ENCODE results near the gene PHACTR1. TPM values are rescaled to one million over a fixed set of nuclear protein-coding genes. Genes with fewer than 3 reads are reported as not detected.

PHACTR1 gene
- total and polyA plus RNA-seq, 2 donors (not counting 1 experiment from before 2014, with no cell fraction given), result 0.60 to 1.2 TPM

DNA sequence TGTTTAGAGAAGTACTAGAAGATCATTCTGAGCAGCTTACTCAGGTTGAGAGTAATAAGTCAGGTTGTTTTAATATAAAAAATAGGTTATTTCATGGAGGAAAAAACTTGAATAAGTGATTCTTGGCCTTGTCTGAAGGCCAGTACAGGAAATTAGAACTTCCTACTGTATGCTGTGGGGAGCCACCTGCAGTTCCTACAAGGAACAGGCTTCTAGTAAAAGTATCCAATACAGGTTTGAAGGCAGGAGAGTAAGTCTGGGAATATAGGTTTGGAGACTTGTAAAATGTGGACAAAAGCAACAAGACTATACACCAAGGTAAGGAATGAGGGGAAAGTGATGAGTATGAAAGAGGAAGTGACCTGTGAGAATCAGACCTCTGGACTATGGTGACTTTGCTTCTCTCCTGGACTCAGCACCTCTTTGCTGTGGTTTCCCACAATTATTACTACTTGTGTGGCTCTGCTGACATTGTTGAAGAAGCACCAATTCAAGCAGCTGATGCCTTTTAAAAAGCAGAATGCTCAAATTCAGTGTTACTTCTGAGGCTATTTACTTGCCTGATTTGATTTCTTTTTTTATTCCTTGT is 333.2 kb downstream of the PHACTR1 start:
- Histone ChIP-seq H3K27ac (ENCODE audit: insufficient read depth, low read length) (no peak overlapping the region), H3K27me3 (ENCODE audit: control insufficient read depth, insufficient read depth, low read length) (no peaks in the 10 kb centered on the region), H3K9me3 (ENCODE audit: control insufficient read depth, insufficient read depth, low read depth, low read length) (no peaks in the 10 kb centered on the region), H4K20me1 (ENCODE audit: control insufficient read depth, extremely low read depth, insufficient read depth, low read length) (no peaks in the 10 kb centered on the region), H3K9ac (ENCODE audit: insufficient read depth, low read length) (no peak overlapping the region), H3K79me2 (ENCODE audit: control insufficient read depth, insufficient read depth, low read length) (no peaks in the 10 kb centered on the region), H2AFZ (ENCODE audit: low read length) (no peak overlapping the region), H3K4me1 (ENCODE audit: control insufficient read depth, extremely low read depth, insufficient read depth, low read length) (no peaks in the 10 kb centered on the region), H3K4me3 (replicated peaks in 1 of 4; ENCODE audit: control extremely low read depth in 1 of 4, insufficient read depth in 1 of 4, low read depth in 3 of 4, low read length in 4 of 4) (no peak overlapping the region), H3K4me2 (ENCODE audit: extremely low read depth, insufficient read depth, low read length) (no peak overlapping the region), H3K36me3 (ENCODE audit: control insufficient read depth, insufficient read depth, low read length) (no peaks in the 10 kb centered on the region)
- TF ChIP-seq EZH2 (IDR thresholded peaks at IDR 0.05; ENCODE audit: low read length, missing control alignments), result no peak
- TF ChIP-seq, protein P1, sequence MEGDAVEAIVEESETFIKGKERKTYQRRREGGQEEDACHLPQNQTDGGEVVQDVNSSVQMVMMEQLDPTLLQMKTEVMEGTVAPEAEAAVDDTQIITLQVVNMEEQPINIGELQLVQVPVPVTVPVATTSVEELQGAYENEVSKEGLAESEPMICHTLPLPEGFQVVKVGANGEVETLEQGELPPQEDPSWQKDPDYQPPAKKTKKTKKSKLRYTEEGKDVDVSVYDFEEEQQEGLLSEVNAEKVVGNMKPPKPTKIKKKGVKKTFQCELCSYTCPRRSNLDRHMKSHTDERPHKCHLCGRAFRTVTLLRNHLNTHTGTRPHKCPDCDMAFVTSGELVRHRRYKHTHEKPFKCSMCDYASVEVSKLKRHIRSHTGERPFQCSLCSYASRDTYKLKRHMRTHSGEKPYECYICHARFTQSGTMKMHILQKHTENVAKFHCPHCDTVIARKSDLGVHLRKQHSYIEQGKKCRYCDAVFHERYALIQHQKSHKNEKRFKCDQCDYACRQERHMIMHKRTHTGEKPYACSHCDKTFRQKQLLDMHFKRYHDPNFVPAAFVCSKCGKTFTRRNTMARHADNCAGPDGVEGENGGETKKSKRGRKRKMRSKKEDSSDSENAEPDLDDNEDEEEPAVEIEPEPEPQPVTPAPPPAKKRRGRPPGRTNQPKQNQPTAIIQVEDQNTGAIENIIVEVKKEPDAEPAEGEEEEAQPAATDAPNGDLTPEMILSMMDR (conservative IDR thresholded peaks at IDR 0.05 in 1 of 2, IDR thresholded peaks at IDR 0.05 in 1 of 2; ENCODE audit: low read depth in 1 of 2, low read length in 2 of 2), result no peak
- DNase-seq (ENCODE audit: low read depth in 2 of 2), result no peak

DNA sequence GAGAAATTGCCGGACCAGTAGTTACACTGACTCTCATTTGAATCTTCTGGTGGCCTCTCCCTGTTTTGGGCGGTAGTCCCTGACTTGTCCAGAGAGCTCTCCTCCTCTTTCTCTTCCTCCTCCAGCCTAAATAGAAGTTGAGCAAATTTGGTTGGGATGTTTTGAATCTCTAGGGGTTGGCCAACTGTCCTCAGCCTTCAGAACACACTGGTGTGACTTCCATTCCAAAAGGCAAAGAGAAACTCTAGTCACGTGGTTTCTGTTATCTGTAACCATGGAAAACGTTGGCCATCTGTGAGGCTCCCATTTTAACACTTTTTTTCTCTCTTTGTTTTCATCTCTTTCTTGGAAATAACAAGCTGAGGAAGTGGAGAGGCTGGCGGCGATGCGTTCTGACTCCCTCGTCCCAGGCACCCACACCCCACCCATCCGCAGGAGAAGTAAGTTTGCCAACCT is 336.5 kb downstream of the PHACTR1 start:
- Histone ChIP-seq H4K20me1 (ENCODE audit: control insufficient read depth, extremely low read depth, insufficient read depth, low read length) (no peaks in the 10 kb centered on the region), H2AFZ (ENCODE audit: low read length) (no peak overlapping the region), H3K79me2 (ENCODE audit: control insufficient read depth, insufficient read depth, low read length) (no peaks in the 10 kb centered on the region), H3K27ac (ENCODE audit: insufficient read depth, low read length) (no peak overlapping the region), H3K4me2 (ENCODE audit: extremely low read depth, insufficient read depth, low read length) (no peak overlapping the region), H3K36me3 (ENCODE audit: control insufficient read depth, insufficient read depth, low read length) (no peaks in the 10 kb centered on the region), H3K4me3 (replicated peaks in 1 of 4; ENCODE audit: control extremely low read depth in 1 of 4, insufficient read depth in 1 of 4, low read depth in 3 of 4, low read length in 4 of 4) (no peak overlapping the region), H3K9me3 (ENCODE audit: control insufficient read depth, insufficient read depth, low read depth, low read length) (no peaks in the 10 kb centered on the region), H3K27me3 (ENCODE audit: control insufficient read depth, insufficient read depth, low read length) (no peaks in the 10 kb centered on the region), H3K4me1 (ENCODE audit: control insufficient read depth, extremely low read depth, insufficient read depth, low read length) (no peaks in the 10 kb centered on the region), H3K9ac (ENCODE audit: insufficient read depth, low read length) (no peak overlapping the region)
- no peak for TF ChIP-seq EZH2 (IDR thresholded peaks at IDR 0.05; ENCODE audit: low read length, missing control alignments)
- TF ChIP-seq, protein P1 (conservative IDR thresholded peaks at IDR 0.05 in 1 of 2, IDR thresholded peaks at IDR 0.05 in 1 of 2; ENCODE audit: low read depth in 1 of 2, low read length in 2 of 2), result no peak
- DNase-seq (ENCODE audit: low read depth in 2 of 2), result no peak

DNA sequence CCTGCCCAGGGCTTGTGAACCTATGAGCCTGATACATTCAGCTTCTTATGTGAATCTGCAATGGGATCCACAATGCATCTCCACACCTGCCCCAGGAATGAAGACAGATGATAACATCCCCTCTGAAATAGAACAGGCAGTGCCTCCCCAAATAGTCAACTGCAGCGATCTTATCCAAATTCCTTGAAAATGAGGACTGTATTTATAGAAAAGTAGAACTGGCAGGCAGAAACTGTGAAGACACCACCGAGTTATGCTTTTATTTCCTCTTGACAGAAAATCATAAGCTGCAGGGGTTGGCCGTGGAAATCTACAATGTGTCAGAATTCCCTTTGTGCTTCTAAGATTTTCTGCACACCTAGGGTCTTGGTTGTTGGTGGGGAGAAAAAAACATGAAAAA is 341.5 kb downstream of the PHACTR1 start:
- H3K4me3 ChIP-seq (replicated peaks in 1 of 4; ENCODE audit: control extremely low read depth in 1 of 4, insufficient read depth in 1 of 4, low read depth in 3 of 4, low read length in 4 of 4), result no peak overlapping the region
- H4K20me1 ChIP-seq (ENCODE audit: control insufficient read depth, extremely low read depth, insufficient read depth, low read length), result no peaks in the 10 kb centered on the region
- H3K27ac ChIP-seq (ENCODE audit: insufficient read depth, low read length), result no peak overlapping the region
- no peak overlapping the region for H3K4me2 ChIP-seq (ENCODE audit: extremely low read depth, insufficient read depth, low read length)
- DNase-seq (ENCODE audit: low read depth in 2 of 2), result no peak
- H3K4me1 ChIP-seq (ENCODE audit: control insufficient read depth, extremely low read depth, insufficient read depth, low read length), result no peaks in the 10 kb centered on the region
- H3K9ac ChIP-seq (ENCODE audit: insufficient read depth, low read length), result no peak overlapping the region
- no peaks in the 10 kb centered on the region for H3K27me3 ChIP-seq (ENCODE audit: control insufficient read depth, insufficient read depth, low read length)
- TF ChIP-seq EZH2 (IDR thresholded peaks at IDR 0.05; ENCODE audit: low read length, missing control alignments), result no peak
- TF ChIP-seq, protein P1 (conservative IDR thresholded peaks at IDR 0.05 in 1 of 2, IDR thresholded peaks at IDR 0.05 in 1 of 2; ENCODE audit: low read depth in 1 of 2, low read length in 2 of 2), result no peak
- H2AFZ ChIP-seq (ENCODE audit: low read length), result no peak overlapping the region
- no peaks in the 10 kb centered on the region for H3K79me2 ChIP-seq (ENCODE audit: control insufficient read depth, insufficient read depth, low read length)
- no peaks in the 10 kb centered on the region for H3K36me3 ChIP-seq (ENCODE audit: control insufficient read depth, insufficient read depth, low read length)
- no peaks in the 10 kb centered on the region for H3K9me3 ChIP-seq (ENCODE audit: control insufficient read depth, insufficient read depth, low read depth, low read length)

Data from fibroblast of lung (primary cell).